K562 (cell line): ENCODE data around the gene OR4D2. TPM values are rescaled to one million over a fixed set of nuclear protein-coding genes. Genes with fewer than 3 reads are reported as not detected.

Experiments
- BRCA1 ChIP-seq, 2 experiments: fragments of 450-650 bp in 1 of 2; sonication (generic) in 1 of 2; formaldehyde crosslinking in 1 of 2; IDR thresholded peaks; 2 replicates each; pipeline versions ENCODE4 v1.5.0 to v1.6.1; 2017 to 2020; ENCODE audit warnings: mild to moderate bottlenecking in 1 of 2, missing genetic modification reagents in 1 of 2
- CCAR2 ChIP-seq: fragments of 200-400 bp; formaldehyde crosslinking; IDR thresholded peaks from 2 replicates; pipeline ENCODE4 v1.6.1; 2017; ENCODE audit warnings: mild to moderate bottlenecking, low read depth, low read length
- ETS2 ChIP-seq: IDR thresholded peaks from 2 replicates; pipeline ENCODE4 v1.6.1; 2016; ENCODE audit warnings: borderline replicate concordance, missing genetic modification characterization, mild to moderate bottlenecking, moderate library complexity, missing compliant biosample characterization; ENCODE audit not compliant: poor library complexity, severe bottlenecking
- EZH2 ChIP-seq: IDR thresholded peaks from 2 replicates; pipeline ENCODE4 v1.6.1; 2012; ENCODE audit warnings: low read depth, mild to moderate bottlenecking, inconsistent platforms, low read length, borderline replicate concordance
- HIVEP1 ChIP-seq: fragments of 250-450 bp; sonication (Bioruptor Pico); IDR thresholded peaks from 2 replicates; pipeline ENCODE4 v1.4.0; 2020; ENCODE audit warnings: mild to moderate bottlenecking
- IRF2 ChIP-seq: sonication (generic); formaldehyde crosslinking; IDR thresholded peaks from 2 replicates; pipeline ENCODE4 v1.8.1; 2022; ENCODE audit warnings: mild to moderate bottlenecking, missing genetic modification reagents
- KLF13 ChIP-seq: fragments of 450-650 bp; IDR thresholded peaks from 2 replicates; pipeline ENCODE4 v1.6.1; 2016; ENCODE audit warnings: missing genetic modification characterization, low read depth, mild to moderate bottlenecking, missing compliant biosample characterization, moderate library complexity, borderline replicate concordance
- MCM3 ChIP-seq: fragments of 450-650 bp; IDR thresholded peaks from 2 replicates; pipeline ENCODE4 v1.6.1; 2016
- NFATC3 ChIP-seq: fragments of 450-650 bp; IDR thresholded peaks from 2 replicates; pipeline ENCODE4 v1.6.1; 2017; ENCODE audit warnings: mild to moderate bottlenecking
- POLR2G ChIP-seq: fragments of 200-400 bp; formaldehyde crosslinking; IDR thresholded peaks from 2 replicates; pipeline ENCODE4 v1.6.1; 2017; ENCODE audit warnings: low read depth, mild to moderate bottlenecking, antibody characterized with exemption, low read length, moderate library complexity
- RBBP5 ChIP-seq: fragments of 200-600 bp; sonication (generic); IDR thresholded peaks from 2 replicates; pipeline ENCODE4 v1.6.1; 2012; ENCODE audit warnings: borderline replicate concordance, mild to moderate bottlenecking, low read length, control low read depth, inconsistent platforms; ENCODE audit not compliant: insufficient read depth, poor library complexity, severe bottlenecking
- SMARCC2 ChIP-seq: fragments of 450-650 bp; IDR thresholded peaks from 2 replicates; pipeline ENCODE4 v1.6.1; 2017; ENCODE audit warnings: antibody characterized with exemption, moderate library complexity, mild to moderate bottlenecking, low read depth
- SNRNP70 ChIP-seq: fragments of 200-400 bp; formaldehyde crosslinking; optimal IDR thresholded peaks from 2 replicates; pipeline ENCODE3; 2017; ENCODE audit warnings: low read depth, low read length
- SRSF7 ChIP-seq: fragments of 200-400 bp; formaldehyde crosslinking; optimal IDR thresholded peaks from 2 replicates; pipeline ENCODE3; 2017; ENCODE audit warnings: mild to moderate bottlenecking, low read depth, low read length
- SRSF9 ChIP-seq: fragments of 200-400 bp; formaldehyde crosslinking; IDR thresholded peaks from 2 replicates; pipeline ENCODE4 v1.6.1; 2017; ENCODE audit warnings: low read depth, low read length, borderline replicate concordance
- ZBTB7A ChIP-seq: IDR thresholded peaks from 2 replicates; pipeline ENCODE4 v1.6.1; 2011; ENCODE audit warnings: low read depth, mild to moderate bottlenecking, low read length, moderate library complexity, borderline replicate concordance; ENCODE audit not compliant: control insufficient read depth
- ZC3H8 ChIP-seq: fragments of 450-650 bp; IDR thresholded peaks from 2 replicates; pipeline ENCODE4 v1.6.1; 2017
- ZNF143 ChIP-seq: sonication (generic); formaldehyde crosslinking; IDR thresholded peaks from 2 replicates; pipeline ENCODE4 v1.9.0; 2022; ENCODE audit warnings: mild to moderate bottlenecking, missing genetic modification reagents
- ZNF174 ChIP-seq: fragments of 250-450 bp; sonication (Bioruptor Pico); IDR thresholded peaks from 2 replicates; pipeline ENCODE4 v1.4.0; 2020; ENCODE audit warnings: mild to moderate bottlenecking
- ZNF354B ChIP-seq: fragments of 250-450 bp; sonication (Bioruptor Pico); IDR thresholded peaks from 2 replicates; pipeline ENCODE4 v1.4.0; 2020
- polyA plus RNA-seq, 8 experiments: library from polyadenylated mRNA; depleted of rRNA in 4 of 8; stranded (reverse) in 5 of 8; unstranded in 3 of 8; fragments of >200 nt; fragmentation: Nextera tagmentation in 2 of 8; fragmentation: Illumina TruSeq in 1 of 8; extraction: Ambion mirVana in 2 of 8; extraction: Trizol in 1 of 8; gene quantifications; 2 replicates each; pipeline versions ENCODE4 v1.2.1 to v1.2.3, GENCODE V29; 2011 to 2014; ENCODE audit warnings: inconsistent platforms in 1 of 8, missing spikeins in 1 of 8
- total RNA-seq, 7 experiments: library from RNA; depleted of rRNA in 6 of 7; stranded (reverse); fragments of >200 nt in 6 of 7; fragmentation: Illumina TruSeq in 2 of 7; extraction: Trizol in 2 of 7; gene quantifications; 2 replicates each; pipeline versions ENCODE4 v1.2.1 to v1.2.3, GENCODE V29; 2011 to 2021; ENCODE audit warnings: low replicate concordance in 1 of 7
- TF ChIP-seq, protein P1 (sequence below): fragments of 200-800 bp; sonication (Bioruptor generic); IDR thresholded peaks from 2 replicates; pipeline ENCODE4 v1.6.1; 2017; ENCODE audit warnings: missing genetic modification characterization, missing compliant biosample characterization
- TF ChIP-seq, protein P2 (sequence below): fragments of 450-650 bp; conservative IDR thresholded peaks from 2 replicates; pipeline ENCODE4 v1.6.1; 2016; ENCODE audit warnings: missing genetic modification characterization, low read depth, mild to moderate bottlenecking, control low read depth, missing compliant biosample characterization
- TF ChIP-seq, protein P3 (sequence below): fragments of 250-450 bp; sonication (Bioruptor Pico); IDR thresholded peaks from 2 replicates; pipeline ENCODE4 v1.4.0; 2020; ENCODE audit warnings: mild to moderate bottlenecking, moderate library complexity, borderline replicate concordance

OR4D2 gene
- total and polyA plus RNA-seq, 9 of the 15 experiments (the other 6 are each of a cell fraction or from before 2014, with no cell fraction given), result not detected

DNA sequence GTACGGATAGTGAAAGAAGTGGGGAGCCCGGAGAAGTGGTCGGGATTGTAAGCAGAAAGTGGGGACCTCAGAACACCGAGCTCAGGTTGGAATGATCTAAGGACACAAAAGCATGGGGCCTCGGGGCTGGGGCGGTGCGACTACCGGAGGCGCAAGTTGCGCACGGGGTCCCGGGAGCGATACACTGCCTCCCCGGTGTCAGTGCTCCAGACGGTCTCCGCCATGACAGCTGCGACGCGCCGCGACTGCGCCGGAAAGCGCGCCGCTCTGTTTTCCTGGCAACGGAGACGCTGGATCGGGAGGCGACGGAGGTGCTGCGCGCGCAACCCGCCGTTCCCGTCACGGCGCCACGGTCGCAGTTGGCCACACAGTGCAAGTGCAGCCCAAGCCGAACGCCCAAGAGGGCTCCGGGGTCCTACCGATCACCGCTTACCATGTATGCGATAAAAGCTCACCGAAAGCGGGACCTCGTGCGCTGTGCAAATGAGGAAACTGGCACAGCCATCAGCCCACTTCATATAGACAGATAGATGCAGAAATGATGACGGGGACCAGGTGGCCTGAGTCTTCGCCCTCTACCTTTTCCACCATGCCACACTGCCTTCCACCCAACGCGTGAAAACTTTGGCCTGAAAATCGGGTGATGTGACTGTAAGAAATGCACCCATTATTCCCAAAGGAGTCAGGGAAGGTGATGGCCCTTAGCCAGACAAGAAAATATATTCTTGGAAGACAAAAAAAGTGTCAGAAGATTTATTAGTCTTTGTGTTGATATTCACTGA lies 52.4 kb downstream of the OR4D2 start, which contains the start of gene MKS1 (continued):
- TF ChIP-seq CCAR2 (no peak), NFATC3 (no peak), SMARCC2 (no peak), HIVEP1 (CRISPR knock-in tag) (no peak), POLR2G (peak; percentile 91), SNRNP70 (no peak), BRCA1 (IDR thresholded peaks at IDR 0.05) (no peak), BRCA1 (CRISPR knock-in tag; IDR thresholded peaks at IDR 0.05) (no peak), EZH2 (no peak), ETS2 (tag) (no peak), ZNF354B (CRISPR knock-in tag) (no peak), SRSF9 (no peak), SRSF7 (no peak), MCM3 (no peak), ZNF174 (CRISPR knock-in tag) (no peak), ZC3H8 (no peak), ZBTB7A (peak; percentile 65; the same call in 1 of the 2 replicates), KLF13 (no peak), ZNF143 (no peak), IRF2 (CRISPR knock-in tag) (no peak), RBBP5 (peak; percentile 68)
- TF ChIP-seq, protein P1, sequence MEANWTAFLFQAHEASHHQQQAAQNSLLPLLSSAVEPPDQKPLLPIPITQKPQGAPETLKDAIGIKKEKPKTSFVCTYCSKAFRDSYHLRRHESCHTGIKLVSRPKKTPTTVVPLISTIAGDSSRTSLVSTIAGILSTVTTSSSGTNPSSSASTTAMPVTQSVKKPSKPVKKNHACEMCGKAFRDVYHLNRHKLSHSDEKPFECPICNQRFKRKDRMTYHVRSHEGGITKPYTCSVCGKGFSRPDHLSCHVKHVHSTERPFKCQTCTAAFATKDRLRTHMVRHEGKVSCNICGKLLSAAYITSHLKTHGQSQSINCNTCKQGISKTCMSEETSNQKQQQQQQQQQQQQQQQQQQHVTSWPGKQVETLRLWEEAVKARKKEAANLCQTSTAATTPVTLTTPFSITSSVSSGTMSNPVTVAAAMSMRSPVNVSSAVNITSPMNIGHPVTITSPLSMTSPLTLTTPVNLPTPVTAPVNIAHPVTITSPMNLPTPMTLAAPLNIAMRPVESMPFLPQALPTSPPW (CRISPR knock-in tag), result 0 out of 2 replicates have a peak, but pooled peaks have one; percentile 42
- TF ChIP-seq, protein P2, sequence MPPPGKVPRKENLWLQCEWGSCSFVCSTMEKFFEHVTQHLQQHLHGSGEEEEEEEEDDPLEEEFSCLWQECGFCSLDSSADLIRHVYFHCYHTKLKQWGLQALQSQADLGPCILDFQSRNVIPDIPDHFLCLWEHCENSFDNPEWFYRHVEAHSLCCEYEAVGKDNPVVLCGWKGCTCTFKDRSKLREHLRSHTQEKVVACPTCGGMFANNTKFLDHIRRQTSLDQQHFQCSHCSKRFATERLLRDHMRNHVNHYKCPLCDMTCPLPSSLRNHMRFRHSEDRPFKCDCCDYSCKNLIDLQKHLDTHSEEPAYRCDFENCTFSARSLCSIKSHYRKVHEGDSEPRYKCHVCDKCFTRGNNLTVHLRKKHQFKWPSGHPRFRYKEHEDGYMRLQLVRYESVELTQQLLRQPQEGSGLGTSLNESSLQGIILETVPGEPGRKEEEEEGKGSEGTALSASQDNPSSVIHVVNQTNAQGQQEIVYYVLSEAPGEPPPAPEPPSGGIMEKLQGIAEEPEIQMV (tag), result no peak
- TF ChIP-seq, protein P3, sequence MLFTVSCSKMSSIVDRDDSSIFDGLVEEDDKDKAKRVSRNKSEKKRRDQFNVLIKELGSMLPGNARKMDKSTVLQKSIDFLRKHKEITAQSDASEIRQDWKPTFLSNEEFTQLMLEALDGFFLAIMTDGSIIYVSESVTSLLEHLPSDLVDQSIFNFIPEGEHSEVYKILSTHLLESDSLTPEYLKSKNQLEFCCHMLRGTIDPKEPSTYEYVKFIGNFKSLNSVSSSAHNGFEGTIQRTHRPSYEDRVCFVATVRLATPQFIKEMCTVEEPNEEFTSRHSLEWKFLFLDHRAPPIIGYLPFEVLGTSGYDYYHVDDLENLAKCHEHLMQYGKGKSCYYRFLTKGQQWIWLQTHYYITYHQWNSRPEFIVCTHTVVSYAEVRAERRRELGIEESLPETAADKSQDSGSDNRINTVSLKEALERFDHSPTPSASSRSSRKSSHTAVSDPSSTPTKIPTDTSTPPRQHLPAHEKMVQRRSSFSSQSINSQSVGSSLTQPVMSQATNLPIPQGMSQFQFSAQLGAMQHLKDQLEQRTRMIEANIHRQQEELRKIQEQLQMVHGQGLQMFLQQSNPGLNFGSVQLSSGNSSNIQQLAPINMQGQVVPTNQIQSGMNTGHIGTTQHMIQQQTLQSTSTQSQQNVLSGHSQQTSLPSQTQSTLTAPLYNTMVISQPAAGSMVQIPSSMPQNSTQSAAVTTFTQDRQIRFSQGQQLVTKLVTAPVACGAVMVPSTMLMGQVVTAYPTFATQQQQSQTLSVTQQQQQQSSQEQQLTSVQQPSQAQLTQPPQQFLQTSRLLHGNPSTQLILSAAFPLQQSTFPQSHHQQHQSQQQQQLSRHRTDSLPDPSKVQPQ, result no peak
